Cardiac fibroblast (primary cell): ENCODE results near the gene CCDC85A.

Source experiments
- DNase-seq, 2 donors: peaks; one replicate each; pipeline versions ENCODE4 v3.0.0 to v3.0.0-alpha.2; 2010; ENCODE audit warnings: low read depth in 2 of 2
- H3K4me3 ChIP-seq, 2 donors: replicated peaks in 1 of 2; 1 replicate in 1 of 2; 2 replicates in 1 of 2; pipeline ENCODE4 v1.5.1; 2011; ENCODE audit warnings: low read depth in 2 of 2, low read length in 2 of 2, mild to moderate bottlenecking in 2 of 2, moderate library complexity in 1 of 2
- TF ChIP-seq, protein P1 (sequence below): IDR thresholded peaks from one replicate; pipeline ENCODE4 v1.5.1; 2011; ENCODE audit warnings: low read depth, mild to moderate bottlenecking, low read length, inconsistent platforms

Gene CCDC85A

GRCh38 chr2:56364902-56365301 lies 181.1 kb downstream of the CCDC85A start:
- H3K4me3 ChIP-seq, result no peak overlapping the region
- no peak for DNase-seq
- TF ChIP-seq, protein P1, sequence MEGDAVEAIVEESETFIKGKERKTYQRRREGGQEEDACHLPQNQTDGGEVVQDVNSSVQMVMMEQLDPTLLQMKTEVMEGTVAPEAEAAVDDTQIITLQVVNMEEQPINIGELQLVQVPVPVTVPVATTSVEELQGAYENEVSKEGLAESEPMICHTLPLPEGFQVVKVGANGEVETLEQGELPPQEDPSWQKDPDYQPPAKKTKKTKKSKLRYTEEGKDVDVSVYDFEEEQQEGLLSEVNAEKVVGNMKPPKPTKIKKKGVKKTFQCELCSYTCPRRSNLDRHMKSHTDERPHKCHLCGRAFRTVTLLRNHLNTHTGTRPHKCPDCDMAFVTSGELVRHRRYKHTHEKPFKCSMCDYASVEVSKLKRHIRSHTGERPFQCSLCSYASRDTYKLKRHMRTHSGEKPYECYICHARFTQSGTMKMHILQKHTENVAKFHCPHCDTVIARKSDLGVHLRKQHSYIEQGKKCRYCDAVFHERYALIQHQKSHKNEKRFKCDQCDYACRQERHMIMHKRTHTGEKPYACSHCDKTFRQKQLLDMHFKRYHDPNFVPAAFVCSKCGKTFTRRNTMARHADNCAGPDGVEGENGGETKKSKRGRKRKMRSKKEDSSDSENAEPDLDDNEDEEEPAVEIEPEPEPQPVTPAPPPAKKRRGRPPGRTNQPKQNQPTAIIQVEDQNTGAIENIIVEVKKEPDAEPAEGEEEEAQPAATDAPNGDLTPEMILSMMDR, result no peak

GRCh38 chr2:56369316-56369715 lies 185.5 kb downstream of the CCDC85A start:
- TF ChIP-seq, protein P1, result no peak
- H3K4me3 ChIP-seq, result no peak overlapping the region
- DNase-seq, result peak in 1 of 2 donors; percentile 32

- peak in 1 of 2 donors; percentile 8 for DNase-seq
- TF ChIP-seq, protein P1, result no peak
- H3K4me3 ChIP-seq, result no peak overlapping the region
These were observed 188.4 kb downstream of the CCDC85A start for GRCh38 chr2:56372071-56372656.

- no peak for DNase-seq
- TF ChIP-seq, protein P1, result no peak
- H3K4me3 ChIP-seq, result no peak overlapping the region
These were observed 191.5 kb downstream of the CCDC85A start for GRCh38 chr2:56375251-56375650.

- no peak overlapping the region for H3K4me3 ChIP-seq
- TF ChIP-seq, protein P1, result no peak
- peak in 1 of 2 donors; percentile 40 for DNase-seq
These were observed 193.2 kb downstream of the CCDC85A start for GRCh38 chr2:56376699-56377665.

DNA sequence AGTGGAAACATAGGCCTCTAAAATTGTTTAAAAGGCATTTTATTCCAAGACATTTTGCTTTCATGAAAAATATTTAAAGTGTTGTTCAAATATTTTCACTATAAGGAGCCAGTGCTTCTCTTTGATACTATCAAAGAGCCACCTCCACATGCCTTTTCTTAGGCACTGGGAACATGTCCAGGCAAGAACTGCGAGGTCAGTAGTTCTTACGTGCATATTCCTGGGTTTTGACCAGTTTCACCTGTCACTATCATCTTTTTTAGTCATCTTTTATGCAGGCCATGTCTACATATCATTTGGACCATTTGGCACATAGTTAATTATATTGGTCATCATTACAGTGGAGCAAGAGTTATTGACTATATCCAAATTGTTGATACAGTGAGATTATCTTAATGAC lies 195.3 kb downstream of the CCDC85A start:
- TF ChIP-seq, protein P1, result no peak
- no peak for DNase-seq
- no peak overlapping the region for H3K4me3 ChIP-seq
